GM12874 (cell line): ENCODE data around the gene FAM131B.

ENCODE experiments used
- CTCF ChIP-seq: IDR thresholded peaks from 2 replicates; pipeline ENCODE4 v1.5.1; 2011; ENCODE audit warnings: low read depth, mild to moderate bottlenecking, control low read depth, low read length, moderate library complexity; ENCODE audit not compliant: insufficient read depth

The FAM131B gene

GRCh38 chr7:143362131-143363015, at the start of gene FAM131B:
Gene FAM131B (minus strand): TSS chr7:143362713. CDS start chr7:143362603, 110 bp downstream.
- TF ChIP-seq CTCF = no peak

- no peak for TF ChIP-seq CTCF
Observed at GRCh38 chr7:143411976-143412708, 49.6 kb upstream of the FAM131B start.

- no peak for TF ChIP-seq CTCF
Observed at GRCh38 chr7:143410521-143411004, 48.0 kb upstream of the FAM131B start.

GRCh38 chr7:143408686-143409561, 46.4 kb upstream of the FAM131B start, which contains the start of gene EPHA1:
Gene EPHA1 (minus strand): TSS chr7:143408856. CDS start chr7:143408805, 51 bp downstream.
- TF ChIP-seq CTCF = no peak; the same call in 1 of the 2 replicates

GRCh38 chr7:143408252-143408685, 45.8 kb upstream of the FAM131B start:
- TF ChIP-seq CTCF = no peak

GRCh38 chr7:143407287-143408251, 45.1 kb upstream of the FAM131B start:
- no peak for TF ChIP-seq CTCF
